Skeletal muscle tissue (tissue), 4 donors: ENCODE results near the gene WDR48. TPM values are rescaled to one million over a fixed set of nuclear protein-coding genes. Genes with fewer than 3 reads are reported as not detected.

Source experiments
- H3K27ac ChIP-seq: one replicate; pipeline ENCODE4 v1.7.0; 2013; ENCODE audit warnings: mild to moderate bottlenecking, low read depth, low read length, inconsistent platforms
- H3K27me3 ChIP-seq, 3 donors: one replicate each; pipeline ENCODE4 v1.7.0; 2013; ENCODE audit warnings: low read length in 3 of 3; ENCODE audit not compliant: control insufficient read depth in 3 of 3, insufficient read depth in 3 of 3
- H3K36me3 ChIP-seq, 3 donors: one replicate each; pipeline ENCODE4 v1.7.0; 2013; ENCODE audit warnings: low read length in 3 of 3; ENCODE audit not compliant: control insufficient read depth in 3 of 3, insufficient read depth in 3 of 3
- H3K4me1 ChIP-seq, 3 donors: one replicate each; pipeline ENCODE4 v1.7.0; 2013; ENCODE audit warnings: low read length in 3 of 3, mild to moderate bottlenecking in 3 of 3; ENCODE audit not compliant: control insufficient read depth in 3 of 3, insufficient read depth in 3 of 3
- H3K4me3 ChIP-seq, 3 donors: one replicate each; pipeline ENCODE4 v1.7.0; 2013; ENCODE audit warnings: low read length in 3 of 3
- H3K9ac ChIP-seq, 3 donors: one replicate each; pipeline ENCODE4 v1.7.0; 2013; ENCODE audit warnings: low read length in 3 of 3, mild to moderate bottlenecking in 3 of 3, moderate library complexity in 2 of 3, low read depth in 1 of 3
- H3K9me3 ChIP-seq, 3 donors: one replicate each; pipeline ENCODE4 v1.7.0; 2013; ENCODE audit warnings: low read length in 3 of 3; ENCODE audit not compliant: control insufficient read depth in 3 of 3
- total RNA-seq: library from RNA; depleted of rRNA; stranded (reverse); fragments of >200 nt; gene quantifications from one replicate; pipeline ENCODE4 v1.2.3, GENCODE V29; 2014
- donor health status: Osteomylitis.

WDR48 gene
- total RNA-seq, 1 donor from 2014 or later = 39.1 TPM

GRCh38 chr3:39133822-39134221, 82.0 kb downstream of the WDR48 start:
- Histone ChIP-seq H3K9me3 (no peaks in the 10 kb centered on the region), H3K9ac (no peak overlapping the region), H3K4me3 (no peak overlapping the region), H3K27me3 (no peaks in the 10 kb centered on the region), H3K4me1 (peaks cover 0 to 9% (median 0%) of the 10 kb centered on the region in 3 donors), H3K36me3 (peaks cover 0 to 4% (median 2%) of the 10 kb centered on the region in 3 donors), H3K27ac (no peak overlapping the region)

GRCh38 chr3:39134305-39134704, 82.5 kb downstream of the WDR48 start:
- H3K36me3 ChIP-seq = peaks cover 0 to 4% (median 2%) of the 10 kb centered on the region in 3 donors
- H3K27me3 ChIP-seq = no peaks in the 10 kb centered on the region
- peaks cover 0 to 11% (median 3%) of the 10 kb centered on the region in 3 donors for H3K4me1 ChIP-seq
- no peak overlapping the region for H3K4me3 ChIP-seq
- no peak overlapping the region for H3K9ac ChIP-seq
- H3K27ac ChIP-seq = no peak overlapping the region
- no peaks in the 10 kb centered on the region for H3K9me3 ChIP-seq

DNA sequence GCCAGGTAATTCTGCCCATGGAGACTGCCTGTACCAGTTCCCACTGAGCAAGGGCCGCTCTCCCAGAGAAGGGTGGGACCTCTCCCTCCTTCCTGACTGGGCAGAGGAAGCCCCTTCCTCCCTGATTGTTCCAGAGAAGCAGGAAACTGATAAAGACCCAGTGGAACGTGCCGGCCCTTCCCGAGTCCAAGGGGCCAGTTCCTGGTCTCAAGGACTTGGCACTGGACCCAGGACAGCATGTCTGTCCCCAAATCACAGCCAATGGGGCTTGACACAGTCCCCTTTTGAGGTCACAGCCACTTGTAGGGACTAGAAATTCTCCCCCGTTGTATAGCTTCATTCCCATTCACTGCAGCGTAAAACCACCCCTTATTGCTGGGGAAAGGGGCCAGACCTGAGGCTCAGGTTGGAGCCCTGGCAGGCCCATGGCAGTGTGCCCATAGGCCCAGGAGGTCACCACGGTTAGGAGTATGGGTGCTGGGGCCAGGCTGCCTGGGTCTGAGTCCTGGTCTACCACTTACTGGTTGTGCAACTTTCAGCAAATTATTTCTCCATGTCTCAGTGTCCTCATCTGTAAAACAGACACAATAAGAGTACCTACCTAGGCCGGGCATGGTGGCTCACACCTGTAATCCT, 83.5 kb downstream of the WDR48 start:
- no peaks in the 10 kb centered on the region for H3K27me3 ChIP-seq
- no peak overlapping the region for H3K4me3 ChIP-seq
- peaks cover 0 to 13% (median 4%) of the 10 kb centered on the region in 3 donors for H3K4me1 ChIP-seq
- peaks cover 0 to 4% (median 2%) of the 10 kb centered on the region in 3 donors for H3K36me3 ChIP-seq
- H3K27ac ChIP-seq = no peak overlapping the region
- no peak overlapping the region for H3K9ac ChIP-seq
- no peaks in the 10 kb centered on the region for H3K9me3 ChIP-seq

GRCh38 chr3:39136533-39137434, 85.0 kb downstream of the WDR48 start:
- H3K27ac ChIP-seq = no peak overlapping the region
- no peak overlapping the region for H3K9ac ChIP-seq

DNA sequence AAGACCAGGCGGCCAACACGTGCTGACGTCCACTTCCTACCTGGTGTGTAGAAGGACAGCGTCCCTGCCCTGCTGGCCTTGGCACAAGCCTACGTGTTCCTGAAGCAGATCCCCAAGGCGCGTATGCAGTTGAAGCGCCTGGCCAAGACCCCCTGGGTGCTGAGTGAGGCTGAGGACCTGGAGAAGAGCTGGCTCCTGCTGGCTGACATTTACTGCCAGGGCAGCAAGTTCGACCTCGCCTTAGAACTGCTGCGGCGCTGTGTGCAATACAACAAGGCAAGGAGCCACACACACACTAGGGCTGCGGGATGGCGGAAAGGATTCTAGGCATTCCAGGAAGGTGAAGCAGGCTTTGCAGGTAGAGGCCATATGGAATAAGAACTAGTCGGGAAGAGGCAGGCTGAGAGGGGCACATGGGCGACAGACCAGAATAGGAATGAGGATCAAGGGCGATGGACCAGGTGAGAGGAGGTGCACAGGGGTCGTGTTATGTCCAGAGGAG, 85.7 kb downstream of the WDR48 start:
- peaks cover 15 to 35% (median 26%) of the 10 kb centered on the region in 3 donors for H3K4me1 ChIP-seq
- H3K27me3 ChIP-seq = no peaks in the 10 kb centered on the region
- H3K9ac ChIP-seq = no peak overlapping the region
- no peak overlapping the region for H3K27ac ChIP-seq
- peaks cover 8 to 17% (median 14%) of the 10 kb centered on the region in 3 donors for H3K36me3 ChIP-seq
- no peak overlapping the region for H3K4me3 ChIP-seq
- H3K9me3 ChIP-seq = no peaks in the 10 kb centered on the region

More at GRCh38 chr3:39136533-39137434, 85.0 kb downstream of the WDR48 start:
- Histone ChIP-seq H3K4me1 (peaks cover 8 to 28% (median 19%) of the 10 kb centered on the region in 3 donors), H3K27me3 (no peaks in the 10 kb centered on the region), H3K36me3 (peaks cover 5 to 10% (median 7%) of the 10 kb centered on the region in 3 donors), H3K9me3 (no peaks in the 10 kb centered on the region), H3K4me3 (no peak overlapping the region)

- Histone ChIP-seq H3K27me3 (no peaks in the 10 kb centered on the region), H3K27ac (no peak overlapping the region), H3K9me3 (no peaks in the 10 kb centered on the region), H3K4me3 (no peak overlapping the region), H3K36me3 (peaks cover 15 to 24% (median 21%) of the 10 kb centered on the region in 3 donors), H3K4me1 (peaks cover 18 to 42% (median 33%) of the 10 kb centered on the region in 3 donors), H3K9ac (no peak overlapping the region)
These were observed 86.4 kb downstream of the WDR48 start for GRCh38 chr3:39137991-39138803.

GRCh38 chr3:39138804-39139415, 87.1 kb downstream of the WDR48 start:
- Histone ChIP-seq H3K4me3 (no peak overlapping the region), H3K27me3 (no peaks in the 10 kb centered on the region), H3K36me3 (peaks cover 22 to 31% (median 28%) of the 10 kb centered on the region in 3 donors), H3K9me3 (no peaks in the 10 kb centered on the region), H3K9ac (no peak overlapping the region), H3K4me1 (peaks cover 23 to 49% (median 40%) of the 10 kb centered on the region in 3 donors), H3K27ac (no peak overlapping the region)

- Histone ChIP-seq H3K9ac (no peak overlapping the region), H3K4me3 (no peak overlapping the region), H3K27ac (no peak overlapping the region), H3K4me1 (peaks cover 23 to 51% (median 44%) of the 10 kb centered on the region in 3 donors), H3K9me3 (no peaks in the 10 kb centered on the region), H3K36me3 (peaks cover 27 to 36% (median 34%) of the 10 kb centered on the region in 3 donors), H3K27me3 (no peaks in the 10 kb centered on the region)
These were observed 87.6 kb downstream of the WDR48 start for GRCh38 chr3:39139442-39139841.

DNA sequence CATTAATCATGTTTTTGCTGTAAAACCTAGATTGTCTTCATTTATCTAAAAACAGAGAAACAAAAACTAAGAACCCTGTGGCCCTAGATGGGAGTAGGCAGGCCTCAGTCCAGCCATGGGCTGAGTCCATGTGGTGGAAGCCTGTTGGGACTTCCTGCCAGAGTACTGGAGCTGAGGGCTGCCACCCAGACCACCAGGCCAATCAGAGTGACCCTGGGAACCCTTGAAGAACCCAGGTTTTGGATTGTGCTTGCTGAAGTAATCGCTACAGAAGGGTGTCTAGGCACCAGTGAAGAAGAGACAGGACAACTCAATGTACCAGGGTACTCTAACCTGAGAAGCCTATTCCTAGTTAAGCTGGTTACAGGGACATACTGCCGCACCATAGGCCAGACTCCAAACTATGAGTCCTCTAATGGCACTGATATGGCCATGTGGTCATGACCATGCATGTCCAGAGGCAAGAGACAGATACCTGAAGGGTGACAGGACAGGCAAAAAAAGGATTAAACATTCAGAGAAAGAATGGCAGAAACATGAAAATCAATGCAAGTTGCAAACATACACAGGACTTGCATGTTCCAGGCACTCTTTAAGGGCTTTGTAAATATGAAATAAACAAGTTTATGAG, 88.6 kb downstream of the WDR48 start:
- no peaks in the 10 kb centered on the region for H3K9me3 ChIP-seq
- peaks cover 35 to 46% (median 44%) of the 10 kb centered on the region in 3 donors for H3K36me3 ChIP-seq
- no peak overlapping the region for H3K4me3 ChIP-seq
- H3K9ac ChIP-seq = peak overlapping the region in 1 of 3 donors; percentile 17
- peak overlapping the region; percentile 59 for H3K27ac ChIP-seq
- H3K27me3 ChIP-seq = no peaks in the 10 kb centered on the region
- peaks cover 23 to 45% (median 44%) of the 10 kb centered on the region in 3 donors for H3K4me1 ChIP-seq
